GM19023 (cell line): ENCODE results near the gene RPS6KA2.
"Not testable (repeated sequence)": the region's sequence is repeated elsewhere in the genome, so short reads cannot be mapped to it uniquely, and the experiment has no call there.

Experiments
- ATAC-seq: cut with Tn5 transposase; IDR thresholded peaks from one replicate; pipeline ENCODE4 v1.9.1; 2021; ENCODE audit warnings: mild to moderate bottlenecking, moderate library complexity; ENCODE audit not compliant: unreplicated experiment

RPS6KA2 gene

DNA sequence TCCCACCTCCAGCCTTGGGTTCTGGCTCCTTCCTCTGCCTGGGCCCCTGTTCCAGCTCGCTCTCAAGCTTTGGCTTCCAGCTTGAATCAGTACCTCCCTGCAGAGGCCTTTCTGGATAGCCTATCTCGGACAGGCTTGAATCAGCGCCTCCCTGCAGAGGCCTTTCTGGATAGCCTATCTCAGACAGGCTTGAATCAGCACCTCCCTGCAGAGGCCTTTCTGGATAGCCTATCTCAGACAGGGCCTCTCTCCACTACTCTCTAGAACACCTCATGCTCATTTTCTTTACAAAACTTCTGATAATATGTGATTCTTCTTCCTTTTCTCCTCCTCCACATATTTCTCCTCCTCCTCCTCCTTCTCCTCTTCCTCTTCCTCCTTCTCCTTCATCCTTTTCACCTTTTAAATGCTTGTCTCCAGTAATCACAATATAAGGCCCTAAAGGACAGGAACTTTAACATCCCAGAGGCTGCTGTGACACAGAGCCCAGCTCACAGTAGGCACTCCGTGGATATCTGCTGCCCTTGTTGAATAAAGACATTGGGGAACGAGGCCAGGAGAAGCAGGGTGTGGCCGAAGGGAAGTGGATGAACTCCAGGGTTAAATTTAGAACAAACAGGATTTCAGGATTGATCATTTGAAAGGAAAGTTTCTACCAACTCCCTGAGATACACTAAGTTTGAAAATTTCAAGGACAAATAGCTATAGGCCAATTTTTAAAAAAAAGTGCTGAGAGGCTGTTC lies 9.3 kb upstream of the RPS6KA2 start:
- no peak for ATAC-seq

GRCh38 chr6:166635013-166635970 lies 8.2 kb upstream of the RPS6KA2 start:
- no peak for ATAC-seq

GRCh38 chr6:166634581-166634980 lies 7.5 kb upstream of the RPS6KA2 start:
- ATAC-seq: not testable (repeated sequence)

DNA sequence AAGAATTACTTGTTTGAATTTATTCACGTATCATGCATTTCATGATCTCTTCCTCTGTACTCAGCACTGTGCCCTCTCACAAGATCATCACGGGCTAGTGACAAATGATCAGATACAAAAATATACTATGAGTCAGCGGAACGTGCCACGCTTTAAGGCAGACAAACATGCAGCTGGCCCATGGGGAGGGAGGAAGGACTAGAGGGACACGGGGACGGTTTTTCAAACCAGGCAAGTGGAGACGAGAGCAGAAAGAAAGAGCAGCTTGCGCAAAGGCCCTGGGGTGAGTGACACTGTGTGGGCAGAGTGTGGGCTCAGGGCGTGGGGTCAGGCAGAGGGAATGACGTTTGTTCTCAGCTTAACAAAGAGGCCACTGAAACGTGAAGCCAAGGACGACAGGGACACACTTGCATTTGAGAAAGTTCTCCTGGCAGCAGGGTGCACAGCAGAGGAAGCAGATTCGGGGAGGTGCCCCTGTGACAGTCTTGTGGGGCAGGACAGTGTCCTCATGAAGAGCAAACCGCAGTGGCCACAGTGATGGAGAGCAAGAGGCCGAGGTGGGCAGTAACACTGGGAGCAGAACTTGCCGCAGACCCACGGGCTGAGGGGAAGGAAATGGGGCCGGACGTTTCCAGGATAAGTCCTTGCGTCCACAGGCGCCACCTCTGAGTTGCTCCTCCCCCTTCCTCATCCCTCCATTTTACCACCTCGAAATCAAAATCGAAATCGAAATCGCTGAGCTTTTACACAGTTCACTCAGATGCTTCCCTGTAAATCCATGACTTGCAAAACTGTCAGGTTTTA lies 6.9 kb upstream of the RPS6KA2 start:
- no peak for ATAC-seq

GRCh38 chr6:166632731-166633130 lies 5.7 kb upstream of the RPS6KA2 start:
- ATAC-seq: no peak

DNA sequence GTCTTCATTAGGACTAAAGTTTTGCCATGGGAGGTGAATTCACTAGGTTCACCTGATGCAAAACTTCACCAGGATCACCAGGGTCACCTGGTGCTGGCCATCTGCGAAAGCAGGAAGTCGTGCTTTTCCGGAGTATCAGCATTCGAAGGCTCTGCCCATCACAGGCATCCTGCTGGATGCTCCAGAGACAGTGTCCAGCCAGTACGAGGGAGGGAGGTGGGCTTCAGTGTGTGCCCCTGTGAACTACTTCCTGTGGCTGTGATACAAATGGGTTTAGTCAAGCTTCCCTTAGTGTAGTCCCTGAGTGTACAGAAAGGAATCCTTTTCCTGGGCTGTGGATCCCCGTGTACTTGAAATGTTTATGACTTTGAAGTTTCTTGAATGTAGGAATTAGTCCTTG lies 3.4 kb upstream of the RPS6KA2 start:
- no peak for ATAC-seq

DNA sequence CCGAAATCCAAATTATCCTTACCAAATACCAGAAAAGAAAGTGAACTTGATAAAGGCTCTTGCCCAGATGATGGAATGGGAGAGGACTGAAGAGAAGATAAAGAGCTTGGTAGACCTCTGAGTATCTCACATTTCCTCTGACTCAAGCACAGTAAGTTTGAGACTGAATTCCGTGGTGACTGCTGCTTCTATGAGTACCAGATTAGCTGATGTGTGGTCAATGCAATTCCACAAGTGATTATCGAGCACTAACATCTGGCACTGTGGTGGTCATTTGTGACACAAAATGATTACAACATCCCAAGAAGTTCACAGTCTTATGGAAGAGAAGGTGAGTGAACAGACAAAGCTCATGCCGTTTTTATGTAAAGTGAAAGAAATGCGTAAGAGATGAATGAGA lies 2.6 kb upstream of the RPS6KA2 start:
- ATAC-seq: no peak

GRCh38 chr6:166627875-166628801 lies 1.1 kb upstream of the RPS6KA2 start:
- peak; percentile 31 for ATAC-seq

- ATAC-seq: peak; percentile 0
Observed at GRCh38 chr6:166626177-166627032, 646 bp downstream of the RPS6KA2 start.

- no peak for ATAC-seq
Observed at GRCh38 chr6:166625356-166625755, 1.7 kb downstream of the RPS6KA2 start.

DNA sequence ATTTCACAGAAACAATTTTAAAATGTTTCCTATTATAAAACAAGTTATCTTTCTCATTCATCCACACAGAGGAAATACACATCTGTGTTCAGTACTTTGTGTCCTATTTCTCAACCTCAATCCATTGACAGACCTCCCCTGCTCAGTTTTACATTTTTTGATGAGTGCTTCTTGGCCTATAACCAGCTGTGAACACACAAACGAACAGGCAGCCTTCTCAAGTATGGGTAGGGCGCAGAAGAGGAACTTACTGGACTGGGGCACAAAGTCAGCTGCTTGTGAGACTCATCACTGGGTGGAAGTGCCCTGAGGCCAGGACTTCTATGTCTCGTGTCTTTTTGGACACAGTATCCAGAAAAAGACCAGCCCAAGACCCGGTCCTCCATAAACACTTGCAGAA lies 2.8 kb downstream of the RPS6KA2 start:
- ATAC-seq: no peak

GRCh38 chr6:166623318-166623717 lies 3.7 kb downstream of the RPS6KA2 start:
- ATAC-seq: no peak

GRCh38 chr6:166621114-166621540 lies 5.9 kb downstream of the RPS6KA2 start:
- no peak for ATAC-seq

- ATAC-seq: no peak
Observed at GRCh38 chr6:166620478-166621113, 6.5 kb downstream of the RPS6KA2 start.

DNA sequence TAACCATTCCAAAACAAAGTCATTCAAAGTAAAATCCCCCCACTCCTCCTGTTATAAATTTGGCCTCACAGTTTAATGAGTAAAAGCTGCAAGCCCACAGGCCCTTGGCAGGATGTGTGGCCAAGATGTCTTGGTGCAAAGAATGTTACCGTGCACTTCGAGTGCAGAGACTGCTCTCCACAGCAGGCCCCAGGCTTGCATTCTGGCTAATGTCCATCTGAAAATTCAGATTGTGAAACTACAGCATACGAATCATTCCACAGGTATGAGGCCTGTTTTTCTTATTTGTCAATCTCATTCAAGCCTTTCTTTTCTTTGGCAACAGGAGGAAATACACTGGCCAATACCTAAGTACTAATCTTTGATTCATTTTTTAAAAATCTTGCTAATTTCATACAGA lies 7.1 kb downstream of the RPS6KA2 start:
- ATAC-seq: no peak

GRCh38 chr6:166618866-166619761 lies 7.9 kb downstream of the RPS6KA2 start:
- ATAC-seq: no peak

DNA sequence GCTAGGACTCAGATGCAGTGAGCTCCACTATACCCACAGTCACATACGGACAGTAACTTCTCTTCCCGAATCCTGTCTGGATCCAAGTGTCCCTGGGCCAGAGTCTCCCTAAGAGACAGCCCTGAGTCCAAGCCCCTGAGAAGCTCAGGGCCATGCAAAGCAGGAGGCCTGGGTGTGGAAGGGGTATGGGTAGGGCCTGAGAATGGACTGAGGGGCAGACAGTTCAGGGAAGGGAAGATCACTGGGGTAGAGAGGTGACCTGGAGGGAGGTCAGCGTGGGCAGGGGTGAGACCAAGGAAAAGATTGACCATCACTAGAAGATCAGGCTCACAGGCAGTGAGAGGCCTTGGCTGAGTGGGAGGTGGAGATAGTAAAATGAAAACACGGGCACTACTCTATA lies 8.8 kb downstream of the RPS6KA2 start:
- no peak for ATAC-seq

DNA sequence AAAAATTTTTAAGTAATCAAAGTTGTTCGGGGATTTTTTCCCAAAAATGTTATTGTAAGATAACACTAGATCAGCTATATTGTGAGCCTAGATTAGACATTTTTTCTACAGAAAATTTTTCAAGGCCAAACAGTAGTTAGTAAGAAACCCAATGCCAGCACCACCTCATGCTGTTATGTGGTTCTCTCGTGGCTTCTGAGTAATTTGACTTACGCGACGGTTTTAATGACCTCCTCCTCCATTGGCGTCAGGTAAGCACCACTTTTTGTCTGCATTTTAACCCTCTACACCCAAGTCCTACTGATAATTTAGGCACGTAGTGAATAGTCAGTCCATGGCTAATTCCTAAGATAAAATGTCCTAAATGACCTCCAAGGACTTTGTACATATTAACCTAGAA lies 9.7 kb downstream of the RPS6KA2 start:
- ATAC-seq: no peak
